ENCODE results near the gene C5orf46.

DNA sequence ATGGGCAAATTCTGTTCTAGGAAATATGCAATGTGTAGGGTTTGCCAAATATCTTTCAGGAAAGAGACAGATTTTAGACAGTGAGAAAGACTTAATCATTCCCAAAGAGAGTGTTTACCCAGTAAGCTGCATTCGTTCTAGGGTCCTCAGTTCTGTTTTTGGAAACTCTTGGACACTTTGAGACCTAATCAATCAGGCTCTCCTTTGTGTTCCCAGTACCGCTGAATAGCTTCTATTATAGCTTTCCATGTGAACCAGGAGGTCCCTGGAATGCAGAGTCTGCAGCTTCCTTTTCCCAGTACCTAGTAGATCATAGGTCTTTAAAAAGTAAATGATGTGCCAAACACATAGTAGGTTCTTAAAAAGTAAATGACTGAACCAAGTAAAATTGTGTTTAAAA, 63.5 kb downstream of the C5orf46 start:
- no peak for TF ChIP-seq ZFP3 (CRISPR knock-in tag; IDR thresholded peaks at IDR 0.05)
- TF ChIP-seq RARB (CRISPR knock-in tag; IDR thresholded peaks at IDR 0.05), result no peak

All from SK-N-SH treated with all-trans-retinoic acid at 6 μM for 48 hours (cell line).